ENCODE measurements around the gene SH2B2. TPM values are rescaled to one million over a fixed set of nuclear protein-coding genes. Genes with fewer than 3 reads are reported as not detected.

The SH2B2 gene
- total and polyA plus RNA-seq, 2 donors (not counting 3 experiments of a cell fraction or from before 2014, with no cell fraction given), result 0.69 to 0.73 TPM

- intact Hi-C loops (cut with micrococcal nuclease), result loop anchor here (1.0 kb wide), 1 partner anchor 111 kb away; no protein-coding TSS in a partner anchor
- dilution Hi-C loops (cut with MboI; ENCODE audit: extremely low pct_ligation_motif_present, low sequenced_read_pairs), result no loop called here
- Histone ChIP-seq H3K79me2 (ENCODE audit: control insufficient read depth, insufficient read depth, low read length) (no peaks in the 10 kb centered on the region), H3K27ac (ENCODE audit: insufficient read depth, low read depth, low read length) (no peak overlapping the region), H3K9me1 (replicated peaks; ENCODE audit: control insufficient read depth, extremely low read depth, insufficient read depth, low read length) (no peaks in the 10 kb centered on the region), H3K4me1 (ENCODE audit: control insufficient read depth, extremely low read depth, insufficient read depth, low read length) (no peaks in the 10 kb centered on the region), H4K20me1 (replicated peaks; ENCODE audit: control insufficient read depth, extremely low read depth, insufficient read depth, low read length) (no peaks in the 10 kb centered on the region), H3K4me2 (ENCODE audit: insufficient read depth, low read length) (no peak overlapping the region), H3K4me3 (replicated peaks in 1 of 3; ENCODE audit: insufficient read depth in 1 of 3, low read depth in 1 of 3, low read length in 3 of 3) (no peak overlapping the region), H2AFZ (ENCODE audit: low read depth, low read length) (no peak overlapping the region), H3K9ac (replicated peaks; ENCODE audit: extremely low read depth, insufficient read depth, low read length) (no peak overlapping the region), H3K36me3 (ENCODE audit: control insufficient read depth in 2 of 2, extremely low read depth in 1 of 2, insufficient read depth in 2 of 2, low read length in 2 of 2) (no peaks in the 10 kb centered on the region), H3K9me3 (replicated peaks; ENCODE audit: control insufficient read depth, insufficient read depth, low read length) (no peaks in the 10 kb centered on the region), H3K27me3 (ENCODE audit: control insufficient read depth in 2 of 2, insufficient read depth in 2 of 2, low read length in 2 of 2) (peaks cover 0 to 2% of the 10 kb centered on the region in 2 experiments)
- ChIA-PET POLR2A (no interaction called here), CTCF (interaction anchor here (0.6 to 3.8 kb wide), 15 partner anchors 8 to 171 kb away, joined by 3 to 32 read pairs (median 5); partner anchors contain the start of gene PRKRIP1)
- FAIRE-seq (peak; percentile 64), DNase-seq (ENCODE audit: low read depth, low spot score) (peak; percentile 47)
- no peak for TF ChIP-seq FOS (IDR thresholded peaks at IDR 0.05; ENCODE audit: borderline replicate concordance, insufficient read depth, low read length)
- TF ChIP-seq, protein P1, sequence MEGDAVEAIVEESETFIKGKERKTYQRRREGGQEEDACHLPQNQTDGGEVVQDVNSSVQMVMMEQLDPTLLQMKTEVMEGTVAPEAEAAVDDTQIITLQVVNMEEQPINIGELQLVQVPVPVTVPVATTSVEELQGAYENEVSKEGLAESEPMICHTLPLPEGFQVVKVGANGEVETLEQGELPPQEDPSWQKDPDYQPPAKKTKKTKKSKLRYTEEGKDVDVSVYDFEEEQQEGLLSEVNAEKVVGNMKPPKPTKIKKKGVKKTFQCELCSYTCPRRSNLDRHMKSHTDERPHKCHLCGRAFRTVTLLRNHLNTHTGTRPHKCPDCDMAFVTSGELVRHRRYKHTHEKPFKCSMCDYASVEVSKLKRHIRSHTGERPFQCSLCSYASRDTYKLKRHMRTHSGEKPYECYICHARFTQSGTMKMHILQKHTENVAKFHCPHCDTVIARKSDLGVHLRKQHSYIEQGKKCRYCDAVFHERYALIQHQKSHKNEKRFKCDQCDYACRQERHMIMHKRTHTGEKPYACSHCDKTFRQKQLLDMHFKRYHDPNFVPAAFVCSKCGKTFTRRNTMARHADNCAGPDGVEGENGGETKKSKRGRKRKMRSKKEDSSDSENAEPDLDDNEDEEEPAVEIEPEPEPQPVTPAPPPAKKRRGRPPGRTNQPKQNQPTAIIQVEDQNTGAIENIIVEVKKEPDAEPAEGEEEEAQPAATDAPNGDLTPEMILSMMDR (IDR thresholded peaks at IDR 0.05; ENCODE audit: extremely low read depth in 1 of 2, insufficient read depth in 1 of 2, low read depth in 1 of 2, low read length in 2 of 2), result peak; percentile 75 to 93
- no TSS peak for BruUV-seq (replicated peaks)
These were observed 6.9 kb upstream of the SH2B2 start for GRCh38 chr7:102279537-102280400.

- BruUV-seq (replicated peaks), result no TSS peak
- no peaks in the 10 kb centered on the region for H3K36me3 ChIP-seq (ENCODE audit: control insufficient read depth in 2 of 2, extremely low read depth in 1 of 2, insufficient read depth in 2 of 2, low read length in 2 of 2)
- no peaks in the 10 kb centered on the region for H3K79me2 ChIP-seq (ENCODE audit: control insufficient read depth, insufficient read depth, low read length)
- no peaks in the 10 kb centered on the region for H3K9me1 ChIP-seq (replicated peaks; ENCODE audit: control insufficient read depth, extremely low read depth, insufficient read depth, low read length)
- ChIA-PET CTCF (interaction anchor here (1.3 to 3.8 kb wide), 7 partner anchors 8 to 112 kb away, joined by 4 to 32 read pairs (median 9); no protein-coding TSS in a partner anchor), POLR2A (no interaction called here)
- FAIRE-seq (no peak), DNase-seq (ENCODE audit: low read depth, low spot score) (no peak)
- no peak overlapping the region for H3K9ac ChIP-seq (replicated peaks; ENCODE audit: extremely low read depth, insufficient read depth, low read length)
- H4K20me1 ChIP-seq (replicated peaks; ENCODE audit: control insufficient read depth, extremely low read depth, insufficient read depth, low read length), result no peaks in the 10 kb centered on the region
- intact Hi-C loops (cut with micrococcal nuclease), result no loop called here
- H3K4me2 ChIP-seq (ENCODE audit: insufficient read depth, low read length), result no peak overlapping the region
- H3K4me3 ChIP-seq (replicated peaks in 1 of 3; ENCODE audit: insufficient read depth in 1 of 3, low read depth in 1 of 3, low read length in 3 of 3), result no peak overlapping the region
- no peak overlapping the region for H2AFZ ChIP-seq (ENCODE audit: low read depth, low read length)
- H3K9me3 ChIP-seq (replicated peaks; ENCODE audit: control insufficient read depth, insufficient read depth, low read length), result no peaks in the 10 kb centered on the region
- peaks cover 0 to 3% of the 10 kb centered on the region in 2 experiments for H3K27me3 ChIP-seq (ENCODE audit: control insufficient read depth in 2 of 2, insufficient read depth in 2 of 2, low read length in 2 of 2)
- TF ChIP-seq FOS (IDR thresholded peaks at IDR 0.05; ENCODE audit: borderline replicate concordance, insufficient read depth, low read length) (no peak), MYC (IDR thresholded peaks at IDR 0.05; ENCODE audit: low read depth, low read length) (no peak), POLR2AphosphoS5 (IDR thresholded peaks at IDR 0.05; ENCODE audit: insufficient read depth, low read depth, low read length) (no peak), JUN (IDR thresholded peaks at IDR 0.05; ENCODE audit: borderline replicate concordance, insufficient read depth, insufficient read length, low read depth) (no peak), EZH2 (IDR thresholded peaks at IDR 0.05; ENCODE audit: borderline replicate concordance, low read depth, low read length, severe bottlenecking) (no peak), MAX (IDR thresholded peaks at IDR 0.05; ENCODE audit: insufficient read depth, insufficient read length) (no peak), GATA2 (IDR thresholded peaks at IDR 0.05; ENCODE audit: insufficient read depth, insufficient read length, low read depth, low read length) (no peak), POLR2A (IDR thresholded peaks at IDR 0.05; ENCODE audit: low read depth, low read length) (no peak)
- TF ChIP-seq, protein P1 (IDR thresholded peaks at IDR 0.05; ENCODE audit: extremely low read depth in 1 of 2, insufficient read depth in 1 of 2, low read depth in 1 of 2, low read length in 2 of 2), result no peak
- H3K27ac ChIP-seq (ENCODE audit: insufficient read depth, low read depth, low read length), result no peak overlapping the region
- dilution Hi-C loops (cut with MboI; ENCODE audit: extremely low pct_ligation_motif_present, low sequenced_read_pairs), result no loop called here
- no peaks in the 10 kb centered on the region for H3K4me1 ChIP-seq (ENCODE audit: control insufficient read depth, extremely low read depth, insufficient read depth, low read length)
These were observed 6.1 kb upstream of the SH2B2 start for GRCh38 chr7:102280521-102280920.

Data from endothelial cell of umbilical vein (primary cell).